ENCODE measurements around the gene UBE2E2. TPM values are rescaled to one million over a fixed set of nuclear protein-coding genes. Genes with fewer than 3 reads are reported as not detected.

The UBE2E2 gene
- total and polyA plus RNA-seq, 4 donors, result 23.8 to 56.5 (median 32.9) TPM

DNA sequence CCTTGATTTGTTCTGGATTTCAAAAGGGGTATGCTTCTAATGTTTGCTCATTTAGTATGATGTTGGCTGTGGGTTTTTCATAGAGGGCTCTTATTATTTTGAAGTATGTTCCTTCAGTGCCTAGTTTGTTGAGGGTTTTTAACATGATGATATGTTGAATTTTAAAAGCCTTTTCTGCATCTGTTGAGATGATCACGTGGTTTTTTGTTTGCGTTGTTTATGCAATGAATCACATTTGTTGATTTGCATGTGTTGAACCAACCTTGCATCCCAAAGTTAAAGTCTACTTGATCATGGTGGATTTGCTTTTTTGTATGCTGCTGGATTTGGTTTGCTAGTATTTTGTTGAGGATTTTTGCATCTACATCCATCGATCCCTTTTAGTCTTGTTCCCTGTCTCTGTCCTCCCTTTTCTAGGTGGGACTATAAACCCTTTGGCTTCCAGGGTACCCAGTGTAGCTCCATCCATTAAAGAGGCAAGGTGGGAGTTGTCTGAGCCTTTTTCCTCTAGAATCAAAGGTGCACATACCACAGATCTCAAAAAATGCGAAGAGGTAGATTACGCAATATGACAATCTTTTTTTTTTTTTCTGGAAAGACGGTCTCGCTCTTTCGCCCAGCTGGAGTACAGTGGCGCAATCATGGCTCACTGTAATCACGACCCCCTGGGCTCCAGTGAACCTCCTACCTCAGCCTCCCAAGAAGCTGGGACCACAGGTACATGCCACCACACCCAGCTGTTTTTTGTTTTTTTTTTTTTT, 381.0 kb downstream of the UBE2E2 start:
- 96% methylated on average over 10 of the region's 10 CpGs for WGBS, 2 donors
- Histone ChIP-seq H3K36me3 (ENCODE audit: control insufficient read depth in 1 of 2, insufficient read depth in 2 of 2, low read length in 1 of 2) (no peaks in the 10 kb centered on the region), H3K27ac (ENCODE audit: low read depth in 1 of 2, low read length in 2 of 2) (no peak overlapping the region), H3K9me3 (ENCODE audit: control insufficient read depth, low read length) (no peaks in the 10 kb centered on the region), H3K27me3 (ENCODE audit: control insufficient read depth in 1 of 2, insufficient read depth in 2 of 2, low read length in 1 of 2) (no peaks in the 10 kb centered on the region), H3K4me3 (ENCODE audit: low read length in 2 of 2) (no peak overlapping the region), H3K4me1 (ENCODE audit: control insufficient read depth in 1 of 2, insufficient read depth in 2 of 2, low read length in 2 of 2) (no peaks in the 10 kb centered on the region)
- DNase-seq (no peak), ATAC-seq (ENCODE audit: low FRiP score) (no peak)
- intact Hi-C loops (cut with DNase I), result no loop called here

DNA sequence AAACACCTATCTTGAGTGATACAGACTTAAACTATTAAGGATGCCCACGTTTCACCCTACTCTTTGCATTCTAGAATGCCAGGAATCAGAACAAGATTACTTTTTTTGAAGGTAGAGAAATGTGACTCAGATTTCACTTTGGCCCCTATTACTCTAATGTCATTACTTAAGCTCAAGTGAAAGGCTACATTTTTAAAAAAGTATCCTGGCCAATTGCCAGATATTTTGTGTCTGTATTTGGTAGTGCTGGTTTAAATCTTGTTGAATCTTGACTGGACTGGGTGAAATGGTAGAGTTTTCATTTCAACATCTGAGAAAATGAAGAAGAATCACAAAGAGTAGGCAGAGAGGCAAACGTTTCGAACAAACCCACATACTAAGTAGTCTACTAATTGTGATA, 384.4 kb downstream of the UBE2E2 start:
- H3K27me3 ChIP-seq (ENCODE audit: control insufficient read depth in 1 of 2, insufficient read depth in 2 of 2, low read length in 1 of 2), result no peaks in the 10 kb centered on the region
- WGBS, 2 donors, result 84 to 94% methylated on average over 3 of the region's 3 CpGs
- intact Hi-C loops (cut with DNase I), result no loop called here

DNA sequence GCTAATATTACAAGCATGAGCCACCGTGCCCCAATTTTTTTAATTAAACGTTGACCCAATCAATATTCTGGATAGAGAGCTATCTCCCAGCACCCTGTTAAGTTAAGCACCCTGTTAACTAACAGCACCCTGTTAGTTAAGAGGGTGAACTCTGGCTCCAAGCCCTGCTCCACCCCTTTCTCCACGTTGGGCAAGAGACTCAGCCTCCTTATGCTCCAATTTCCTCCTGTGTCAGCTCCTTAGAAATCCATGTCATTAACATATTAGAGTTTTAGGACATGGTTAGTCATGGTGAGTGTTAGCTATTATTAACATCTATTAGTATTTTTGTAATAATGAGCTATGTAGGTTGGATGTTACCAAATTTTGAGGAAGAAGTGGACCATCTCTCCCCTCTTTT, 385.4 kb downstream of the UBE2E2 start:
- intact Hi-C loops (cut with DNase I), result no loop called here
- H3K4me3 ChIP-seq (ENCODE audit: low read length in 2 of 2), result no peak overlapping the region
- DNase-seq (no peak), ATAC-seq (ENCODE audit: low FRiP score) (no peak)
- H3K27ac ChIP-seq (ENCODE audit: low read depth in 1 of 2, low read length in 2 of 2), result no peak overlapping the region
- H3K27me3 ChIP-seq (ENCODE audit: control insufficient read depth in 1 of 2, insufficient read depth in 2 of 2, low read length in 1 of 2), result no peaks in the 10 kb centered on the region
- H3K9me3 ChIP-seq (ENCODE audit: control insufficient read depth, low read length), result no peaks in the 10 kb centered on the region
- no peaks in the 10 kb centered on the region for H3K4me1 ChIP-seq (ENCODE audit: control insufficient read depth in 1 of 2, insufficient read depth in 2 of 2, low read length in 2 of 2)
- H3K36me3 ChIP-seq (ENCODE audit: control insufficient read depth in 1 of 2, insufficient read depth in 2 of 2, low read length in 1 of 2), result no peaks in the 10 kb centered on the region
- WGBS, 2 donors, result 74 to 76% methylated on average over 3 of the region's 3 CpGs

More for the DNA sequence above, 384.4 kb downstream of the UBE2E2 start:
- Histone ChIP-seq H3K27ac (ENCODE audit: low read depth in 1 of 2, low read length in 2 of 2) (no peak overlapping the region), H3K36me3 (ENCODE audit: control insufficient read depth in 1 of 2, insufficient read depth in 2 of 2, low read length in 1 of 2) (no peaks in the 10 kb centered on the region), H3K4me3 (ENCODE audit: low read length in 2 of 2) (no peak overlapping the region), H3K9me3 (ENCODE audit: control insufficient read depth, low read length) (no peaks in the 10 kb centered on the region), H3K4me1 (ENCODE audit: control insufficient read depth in 1 of 2, insufficient read depth in 2 of 2, low read length in 2 of 2) (no peaks in the 10 kb centered on the region)
- DNase-seq (no peak), ATAC-seq (ENCODE audit: low FRiP score) (no peak)

DNA sequence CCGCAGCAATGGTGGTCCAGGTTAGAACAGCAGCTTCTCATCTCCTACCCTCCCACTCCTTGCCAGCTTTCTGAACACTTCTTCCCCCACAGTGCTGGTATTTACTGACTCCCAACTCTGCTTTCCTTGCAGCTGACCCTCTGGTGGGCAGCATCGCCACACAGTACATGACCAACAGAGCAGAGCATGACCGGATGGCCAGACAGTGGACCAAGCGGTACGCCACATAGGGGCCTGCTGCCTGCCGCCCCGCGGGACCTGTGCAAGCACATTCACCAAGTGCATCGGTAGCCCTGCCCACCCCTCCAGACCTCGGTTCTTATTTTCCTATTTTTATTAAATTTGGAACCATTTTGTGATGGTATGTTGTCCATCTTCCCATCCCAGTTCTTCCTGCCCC, 386.5 kb downstream of the UBE2E2 start:
- ATAC-seq (ENCODE audit: low FRiP score) (peak; percentile 46), DNase-seq (no peak)
- H3K4me3 ChIP-seq (ENCODE audit: low read length in 2 of 2), result no peak overlapping the region
- no peak overlapping the region for H3K27ac ChIP-seq (ENCODE audit: low read depth in 1 of 2, low read length in 2 of 2)
- H3K9me3 ChIP-seq (ENCODE audit: control insufficient read depth, low read length), result no peaks in the 10 kb centered on the region
- intact Hi-C loops (cut with DNase I), result no loop called here
- H3K27me3 ChIP-seq (ENCODE audit: control insufficient read depth in 1 of 2, insufficient read depth in 2 of 2, low read length in 1 of 2), result no peaks in the 10 kb centered on the region
- H3K4me1 ChIP-seq (ENCODE audit: control insufficient read depth in 1 of 2, insufficient read depth in 2 of 2, low read length in 2 of 2), result no peaks in the 10 kb centered on the region
- 93 to 94% methylated on average over 10 of the region's 10 CpGs for WGBS, 2 donors
- H3K36me3 ChIP-seq (ENCODE audit: control insufficient read depth in 1 of 2, insufficient read depth in 2 of 2, low read length in 1 of 2), result no peaks in the 10 kb centered on the region

DNA sequence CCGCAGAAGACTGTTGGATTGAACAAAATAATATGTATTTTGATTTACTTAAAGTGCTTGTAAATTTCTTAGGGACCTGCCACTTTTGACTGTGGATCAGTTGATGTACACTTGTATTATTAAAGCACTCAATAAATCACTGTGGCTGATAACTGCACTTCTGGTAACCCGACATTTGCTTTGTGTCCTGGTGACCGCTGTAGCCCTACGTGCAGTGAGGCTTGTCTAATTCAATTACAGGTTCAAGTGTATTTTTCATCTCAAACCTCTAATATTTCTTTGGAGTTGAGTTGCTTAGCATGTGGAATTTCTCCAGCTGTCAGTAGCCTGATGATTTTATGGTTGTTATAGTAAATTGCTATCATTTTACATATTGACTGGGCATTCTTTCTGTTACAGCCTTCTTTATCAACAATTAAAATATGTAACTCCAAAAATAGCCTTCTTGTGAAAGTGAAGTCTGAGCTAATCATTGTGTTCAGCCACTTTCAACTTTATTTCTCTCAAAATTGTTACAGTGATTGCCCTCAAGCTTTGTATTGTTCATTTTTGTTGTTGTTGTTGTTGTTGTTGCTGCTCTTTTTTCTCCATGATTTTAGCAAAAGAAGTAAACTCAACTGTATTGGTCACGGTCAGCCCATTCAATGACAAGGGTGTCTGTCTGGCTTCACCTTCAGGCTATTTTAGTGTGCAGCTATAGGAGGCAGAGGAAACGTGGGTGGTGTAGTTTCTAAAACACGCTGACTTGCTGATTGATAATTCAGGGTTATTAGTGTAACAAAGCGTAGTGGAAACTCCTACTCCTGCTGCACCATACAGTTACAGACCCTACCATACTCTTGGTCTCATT, 387.5 kb downstream of the UBE2E2 start:
- DNase-seq (no peak), ATAC-seq (ENCODE audit: low FRiP score) (no peak)
- no peak overlapping the region for H3K4me3 ChIP-seq (ENCODE audit: low read length in 2 of 2)
- H3K36me3 ChIP-seq (ENCODE audit: control insufficient read depth in 1 of 2, insufficient read depth in 2 of 2, low read length in 1 of 2), result no peaks in the 10 kb centered on the region
- H3K27me3 ChIP-seq (ENCODE audit: control insufficient read depth in 1 of 2, insufficient read depth in 2 of 2, low read length in 1 of 2), result no peaks in the 10 kb centered on the region
- intact Hi-C loops (cut with DNase I), result no loop called here
- no peak overlapping the region for H3K27ac ChIP-seq (ENCODE audit: low read depth in 1 of 2, low read length in 2 of 2)
- H3K4me1 ChIP-seq (ENCODE audit: control insufficient read depth in 1 of 2, insufficient read depth in 2 of 2, low read length in 2 of 2), result no peaks in the 10 kb centered on the region
- WGBS, 2 donors, result 73 to 80% methylated on average over 8 of the region's 8 CpGs
- H3K9me3 ChIP-seq (ENCODE audit: control insufficient read depth, low read length), result no peaks in the 10 kb centered on the region

DNA sequence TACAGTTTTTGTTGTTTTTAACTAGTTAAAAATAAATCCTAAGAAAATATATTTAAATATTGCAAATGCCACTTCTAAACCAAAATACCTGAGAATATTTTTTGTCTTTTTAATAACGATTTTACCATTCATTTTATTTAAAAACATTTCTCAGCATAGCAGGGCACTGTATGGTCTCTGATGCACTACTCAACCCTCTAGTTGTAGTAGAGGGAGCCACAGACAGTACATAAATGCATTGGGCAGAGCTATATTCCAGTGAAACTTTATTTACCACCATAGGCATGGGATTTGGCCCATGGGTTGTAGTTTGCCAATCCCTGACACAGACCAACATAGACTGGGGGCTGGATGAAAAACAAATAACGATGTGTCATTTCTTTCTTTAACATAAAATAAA, 388.2 kb downstream of the UBE2E2 start:
- no peaks in the 10 kb centered on the region for H3K36me3 ChIP-seq (ENCODE audit: control insufficient read depth in 1 of 2, insufficient read depth in 2 of 2, low read length in 1 of 2)
- intact Hi-C loops (cut with DNase I), result no loop called here
- H3K27me3 ChIP-seq (ENCODE audit: control insufficient read depth in 1 of 2, insufficient read depth in 2 of 2, low read length in 1 of 2), result no peaks in the 10 kb centered on the region
- no peaks in the 10 kb centered on the region for H3K4me1 ChIP-seq (ENCODE audit: control insufficient read depth in 1 of 2, insufficient read depth in 2 of 2, low read length in 2 of 2)
- WGBS, 2 donors, result 92 to 95% methylated on average over 2 of the region's 2 CpGs
- H3K9me3 ChIP-seq (ENCODE audit: control insufficient read depth, low read length), result no peaks in the 10 kb centered on the region
- H3K27ac ChIP-seq (ENCODE audit: low read depth in 1 of 2, low read length in 2 of 2), result no peak overlapping the region
- ATAC-seq (ENCODE audit: low FRiP score), result no peak
- H3K4me3 ChIP-seq (ENCODE audit: low read length in 2 of 2), result no peak overlapping the region
- DNase-seq, result no peak

DNA sequence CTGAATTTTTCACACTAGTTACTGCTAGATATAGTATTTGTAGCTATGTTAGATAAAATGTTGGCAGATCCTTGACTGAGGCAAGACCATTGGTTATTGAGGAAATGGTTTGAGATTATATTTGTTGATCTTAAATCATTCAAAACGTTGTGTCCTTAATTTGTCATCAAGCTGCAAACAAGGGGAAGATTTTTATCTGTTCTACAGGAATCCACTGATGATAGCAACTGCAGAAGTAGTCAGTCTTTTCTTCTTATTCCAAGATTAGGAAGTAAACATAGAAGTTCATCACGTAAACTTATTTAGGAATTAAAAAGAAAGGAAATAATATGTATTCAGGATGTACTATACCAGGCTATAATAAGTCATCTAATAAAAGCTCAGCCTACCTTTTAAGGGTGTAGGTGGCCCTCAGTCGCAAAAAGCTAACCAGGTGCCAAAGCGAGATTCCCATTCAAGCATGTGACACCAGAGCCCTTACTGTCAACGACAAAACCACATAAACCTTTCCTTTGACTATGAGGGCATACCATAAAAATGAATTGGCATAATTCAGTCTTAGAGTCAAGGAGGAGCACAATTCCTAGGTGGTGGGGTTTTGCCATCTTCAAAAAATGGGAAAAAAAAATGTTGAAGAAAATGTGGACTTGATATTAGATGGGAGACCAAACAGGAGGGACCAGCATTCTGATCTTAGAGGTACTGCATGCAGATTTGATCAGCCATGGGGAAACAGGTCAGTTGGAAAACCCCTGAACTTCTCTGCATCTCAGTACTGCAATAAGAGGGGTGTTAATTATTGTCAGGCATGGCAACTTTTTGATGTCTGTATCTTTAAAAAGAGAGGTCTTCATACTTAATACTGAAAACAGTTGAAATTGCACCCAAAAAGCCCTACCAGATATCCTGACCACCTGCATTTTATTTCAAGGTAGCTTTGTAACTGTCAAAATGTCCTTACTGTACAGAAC, 390.1 kb downstream of the UBE2E2 start:
- ATAC-seq (ENCODE audit: low FRiP score), result no peak
- intact Hi-C loops (cut with DNase I), result no loop called here
- DNase-seq, result no peak

DNA sequence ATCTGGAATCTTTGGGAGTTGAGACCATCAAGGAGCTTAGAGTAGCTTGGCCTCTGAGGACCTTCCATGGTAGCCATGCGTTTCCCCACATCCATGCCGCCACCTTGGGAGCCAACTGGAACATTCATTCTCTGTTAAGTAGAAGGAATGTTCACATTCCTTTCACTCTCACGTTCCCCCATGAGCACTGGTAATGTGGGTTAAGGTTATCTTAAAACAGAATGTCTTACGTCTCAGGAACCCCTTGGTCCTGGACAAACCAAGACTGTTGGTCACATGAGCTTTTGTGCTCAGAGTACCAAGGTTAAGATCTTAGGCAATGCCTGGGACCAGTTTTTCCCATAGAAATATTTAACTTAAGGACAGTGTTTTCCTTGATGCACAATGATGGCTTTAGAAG, 390.9 kb downstream of the UBE2E2 start:
- DNase-seq (no peak), ATAC-seq (ENCODE audit: low FRiP score) (no peak)
- Histone ChIP-seq H3K9me3 (ENCODE audit: control insufficient read depth, low read length) (no peaks in the 10 kb centered on the region), H3K27ac (ENCODE audit: low read depth in 1 of 2, low read length in 2 of 2) (no peak overlapping the region), H3K4me3 (ENCODE audit: low read length in 2 of 2) (no peak overlapping the region), H3K4me1 (ENCODE audit: control insufficient read depth in 1 of 2, insufficient read depth in 2 of 2, low read length in 2 of 2) (no peaks in the 10 kb centered on the region), H3K27me3 (ENCODE audit: control insufficient read depth in 1 of 2, insufficient read depth in 2 of 2, low read length in 1 of 2) (no peaks in the 10 kb centered on the region), H3K36me3 (ENCODE audit: control insufficient read depth in 1 of 2, insufficient read depth in 2 of 2, low read length in 1 of 2) (no peaks in the 10 kb centered on the region)
- intact Hi-C loops (cut with DNase I), result no loop called here
- 65 to 69% methylated on average over 4 of the region's 4 CpGs for WGBS, 2 donors

More for the DNA sequence above, 390.1 kb downstream of the UBE2E2 start:
- no peaks in the 10 kb centered on the region for H3K36me3 ChIP-seq (ENCODE audit: control insufficient read depth in 1 of 2, insufficient read depth in 2 of 2, low read length in 1 of 2)
- H3K4me1 ChIP-seq (ENCODE audit: control insufficient read depth in 1 of 2, insufficient read depth in 2 of 2, low read length in 2 of 2), result no peaks in the 10 kb centered on the region
- no peaks in the 10 kb centered on the region for H3K27me3 ChIP-seq (ENCODE audit: control insufficient read depth in 1 of 2, insufficient read depth in 2 of 2, low read length in 1 of 2)
- no peak overlapping the region for H3K27ac ChIP-seq (ENCODE audit: low read depth in 1 of 2, low read length in 2 of 2)
- H3K9me3 ChIP-seq (ENCODE audit: control insufficient read depth, low read length), result no peaks in the 10 kb centered on the region
- H3K4me3 ChIP-seq (ENCODE audit: low read length in 2 of 2), result no peak overlapping the region
- 82 to 84% methylated on average over 5 of the region's 5 CpGs for WGBS, 2 donors
